Measurements from ENCODE around the gene SPATA31D3.
"Not testable (repeated sequence)": the region's sequence is repeated elsewhere in the genome, so short reads cannot be mapped to it uniquely, and the experiment has no call there.

The SPATA31D3 gene

GRCh38 chr9:81943393-81943792 is at the start of gene SPATA31D3:
TSS of gene SPATA31D3 (plus strand) at chr9:81943500. CDS start at chr9:81943586, 86 bp downstream.
- not testable (repeated sequence) for DNase-seq (ENCODE audit: low read depth, low spot score); H3K4me1 ChIP-seq (ENCODE audit: insufficient read depth, insufficient read length); H3K27me3 ChIP-seq (ENCODE audit: insufficient read depth, insufficient read length); H3K9ac ChIP-seq (ENCODE audit: insufficient read length, low read depth); H3K36me3 ChIP-seq (ENCODE audit: insufficient read depth, insufficient read length, low read length); H3K4me3 ChIP-seq (ENCODE audit: insufficient read length, low read depth); H3K9me3 ChIP-seq (ENCODE audit: insufficient read depth, low read length)

GRCh38 chr9:81893929-81894328 is 49.4 kb upstream of the SPATA31D3 start:
- H3K9me3 ChIP-seq (ENCODE audit: insufficient read depth, low read length), result no peaks in the 10 kb centered on the region
- TF ChIP-seq SUZ12 (IDR thresholded peaks at IDR 0.05; ENCODE audit: extremely low read depth, insufficient read depth, insufficient read length), result no peak
- TF ChIP-seq YY1 (IDR thresholded peaks at IDR 0.05; ENCODE audit: insufficient read depth, insufficient read length), result no peak
- no peak for TF ChIP-seq ZNF274 (IDR thresholded peaks at IDR 0.05; ENCODE audit: low read depth, low read length)
- no peak overlapping the region for H3K9ac ChIP-seq (ENCODE audit: insufficient read length, low read depth)
- DNase-seq (ENCODE audit: low read depth, low spot score), result no peak
- no peaks in the 10 kb centered on the region for H3K36me3 ChIP-seq (ENCODE audit: insufficient read depth, insufficient read length, low read length)
- H3K4me1 ChIP-seq (ENCODE audit: insufficient read depth, insufficient read length), result no peaks in the 10 kb centered on the region
- no peaks in the 10 kb centered on the region for H3K27me3 ChIP-seq (ENCODE audit: insufficient read depth, insufficient read length)
- no peak overlapping the region for H3K4me3 ChIP-seq (ENCODE audit: insufficient read length, low read depth)

- H3K27me3 ChIP-seq (ENCODE audit: insufficient read depth, insufficient read length), result no peaks in the 10 kb centered on the region
- no peaks in the 10 kb centered on the region for H3K36me3 ChIP-seq (ENCODE audit: insufficient read depth, insufficient read length, low read length)
- no peak for TF ChIP-seq ZNF274 (IDR thresholded peaks at IDR 0.05; ENCODE audit: low read depth, low read length)
- TF ChIP-seq YY1 (IDR thresholded peaks at IDR 0.05; ENCODE audit: insufficient read depth, insufficient read length), result no peak
- no peak for TF ChIP-seq SUZ12 (IDR thresholded peaks at IDR 0.05; ENCODE audit: extremely low read depth, insufficient read depth, insufficient read length)
- DNase-seq (ENCODE audit: low read depth, low spot score), result no peak
- H3K9me3 ChIP-seq (ENCODE audit: insufficient read depth, low read length), result no peaks in the 10 kb centered on the region
- no peak overlapping the region for H3K9ac ChIP-seq (ENCODE audit: insufficient read length, low read depth)
- H3K4me3 ChIP-seq (ENCODE audit: insufficient read length, low read depth), result no peak overlapping the region
- no peaks in the 10 kb centered on the region for H3K4me1 ChIP-seq (ENCODE audit: insufficient read depth, insufficient read length)
These were observed 48.4 kb upstream of the SPATA31D3 start for GRCh38 chr9:81894891-81895290.

GRCh38 chr9:81896070-81896469 is 47.2 kb upstream of the SPATA31D3 start:
- H3K4me1 ChIP-seq (ENCODE audit: insufficient read depth, insufficient read length), result no peaks in the 10 kb centered on the region
- H3K9me3 ChIP-seq (ENCODE audit: insufficient read depth, low read length), result no peaks in the 10 kb centered on the region
- H3K9ac ChIP-seq (ENCODE audit: insufficient read length, low read depth), result no peak overlapping the region
- no peak overlapping the region for H3K4me3 ChIP-seq (ENCODE audit: insufficient read length, low read depth)
- no peaks in the 10 kb centered on the region for H3K27me3 ChIP-seq (ENCODE audit: insufficient read depth, insufficient read length)
- no peaks in the 10 kb centered on the region for H3K36me3 ChIP-seq (ENCODE audit: insufficient read depth, insufficient read length, low read length)
- no peak for DNase-seq (ENCODE audit: low read depth, low spot score)
- TF ChIP-seq SUZ12 (IDR thresholded peaks at IDR 0.05; ENCODE audit: extremely low read depth, insufficient read depth, insufficient read length), result no peak
- no peak for TF ChIP-seq YY1 (IDR thresholded peaks at IDR 0.05; ENCODE audit: insufficient read depth, insufficient read length)
- TF ChIP-seq ZNF274 (IDR thresholded peaks at IDR 0.05; ENCODE audit: low read depth, low read length), result no peak

- H3K4me3 ChIP-seq (ENCODE audit: insufficient read length, low read depth), result no peak overlapping the region
- no peak for DNase-seq (ENCODE audit: low read depth, low spot score)
- no peak for TF ChIP-seq YY1 (IDR thresholded peaks at IDR 0.05; ENCODE audit: insufficient read depth, insufficient read length)
- TF ChIP-seq SUZ12 (IDR thresholded peaks at IDR 0.05; ENCODE audit: extremely low read depth, insufficient read depth, insufficient read length), result no peak
- TF ChIP-seq ZNF274 (IDR thresholded peaks at IDR 0.05; ENCODE audit: low read depth, low read length), result no peak
These were observed 44.4 kb upstream of the SPATA31D3 start for GRCh38 chr9:81898851-81899250.

GRCh38 chr9:81902196-81902595 is 41.1 kb upstream of the SPATA31D3 start:
- no peaks in the 10 kb centered on the region for H3K9me3 ChIP-seq (ENCODE audit: insufficient read depth, low read length)
- H3K4me3 ChIP-seq (ENCODE audit: insufficient read length, low read depth), result no peak overlapping the region
- H3K36me3 ChIP-seq (ENCODE audit: insufficient read depth, insufficient read length, low read length), result no peaks in the 10 kb centered on the region
- no peaks in the 10 kb centered on the region for H3K4me1 ChIP-seq (ENCODE audit: insufficient read depth, insufficient read length)
- no peak overlapping the region for H3K9ac ChIP-seq (ENCODE audit: insufficient read length, low read depth)
- TF ChIP-seq ZNF274 (IDR thresholded peaks at IDR 0.05; ENCODE audit: low read depth, low read length), result no peak
- TF ChIP-seq YY1 (IDR thresholded peaks at IDR 0.05; ENCODE audit: insufficient read depth, insufficient read length), result no peak
- TF ChIP-seq SUZ12 (IDR thresholded peaks at IDR 0.05; ENCODE audit: extremely low read depth, insufficient read depth, insufficient read length), result no peak
- no peaks in the 10 kb centered on the region for H3K27me3 ChIP-seq (ENCODE audit: insufficient read depth, insufficient read length)
- no peak for DNase-seq (ENCODE audit: low read depth, low spot score)

More at GRCh38 chr9:81898851-81899250, 44.4 kb upstream of the SPATA31D3 start:
- Histone ChIP-seq H3K4me1 (ENCODE audit: insufficient read depth, insufficient read length) (no peaks in the 10 kb centered on the region), H3K36me3 (ENCODE audit: insufficient read depth, insufficient read length, low read length) (no peaks in the 10 kb centered on the region), H3K27me3 (ENCODE audit: insufficient read depth, insufficient read length) (no peaks in the 10 kb centered on the region), H3K9ac (ENCODE audit: insufficient read length, low read depth) (no peak overlapping the region), H3K9me3 (ENCODE audit: insufficient read depth, low read length) (no peaks in the 10 kb centered on the region)

- Histone ChIP-seq H3K4me3 (ENCODE audit: insufficient read length, low read depth) (no peak overlapping the region), H3K9ac (ENCODE audit: insufficient read length, low read depth) (no peak overlapping the region), H3K27me3 (ENCODE audit: insufficient read depth, insufficient read length) (no peaks in the 10 kb centered on the region), H3K36me3 (ENCODE audit: insufficient read depth, insufficient read length, low read length) (no peaks in the 10 kb centered on the region), H3K4me1 (ENCODE audit: insufficient read depth, insufficient read length) (no peaks in the 10 kb centered on the region), H3K9me3 (ENCODE audit: insufficient read depth, low read length) (no peaks in the 10 kb centered on the region)
- DNase-seq (ENCODE audit: low read depth, low spot score), result no peak
- no peak for TF ChIP-seq ZNF274 (IDR thresholded peaks at IDR 0.05; ENCODE audit: low read depth, low read length)
- TF ChIP-seq YY1 (IDR thresholded peaks at IDR 0.05; ENCODE audit: insufficient read depth, insufficient read length), result no peak
These were observed 40.7 kb upstream of the SPATA31D3 start for GRCh38 chr9:81902626-81903025.

- Histone ChIP-seq H3K27me3 (ENCODE audit: insufficient read depth, insufficient read length) (no peaks in the 10 kb centered on the region), H3K4me1 (ENCODE audit: insufficient read depth, insufficient read length) (no peaks in the 10 kb centered on the region), H3K9ac (ENCODE audit: insufficient read length, low read depth) (no peak overlapping the region), H3K36me3 (ENCODE audit: insufficient read depth, insufficient read length, low read length) (no peaks in the 10 kb centered on the region), H3K9me3 (ENCODE audit: insufficient read depth, low read length) (no peaks in the 10 kb centered on the region), H3K4me3 (ENCODE audit: insufficient read length, low read depth) (no peak overlapping the region)
- TF ChIP-seq ZNF274 (IDR thresholded peaks at IDR 0.05; ENCODE audit: low read depth, low read length) (no peak), YY1 (IDR thresholded peaks at IDR 0.05; ENCODE audit: insufficient read depth, insufficient read length) (no peak), SUZ12 (IDR thresholded peaks at IDR 0.05; ENCODE audit: extremely low read depth, insufficient read depth, insufficient read length) (no peak)
- no peak for DNase-seq (ENCODE audit: low read depth, low spot score)
These were observed 36.6 kb upstream of the SPATA31D3 start for GRCh38 chr9:81906671-81907070.

Data from NT2/D1 (cell line).